Muscle layer of duodenum (tissue), 2 donors: ENCODE data around the gene TMEM187.

Experiments used
- H3K27ac ChIP-seq: one replicate; pipeline ENCODE4 v1.7.0; 2013; ENCODE audit warnings: mild to moderate bottlenecking, low read length
- H3K27me3 ChIP-seq: one replicate; pipeline ENCODE4 v1.7.0; 2013; ENCODE audit warnings: low read depth, mild to moderate bottlenecking, control low read depth, low read length
- H3K36me3 ChIP-seq, 2 donors: one replicate each; pipeline ENCODE4 v1.7.0; 2013; ENCODE audit warnings: low read length in 2 of 2, control low read depth in 1 of 2, mild to moderate bottlenecking in 1 of 2; ENCODE audit not compliant: insufficient read depth in 2 of 2, control insufficient read depth in 1 of 2
- H3K4me1 ChIP-seq, 2 donors: one replicate each; pipeline ENCODE4 v1.7.0; 2013; ENCODE audit warnings: low read length in 2 of 2, mild to moderate bottlenecking in 2 of 2, control low read depth in 1 of 2, moderate library complexity in 1 of 2; ENCODE audit not compliant: insufficient read depth in 2 of 2, control insufficient read depth in 1 of 2
- H3K4me3 ChIP-seq, 2 donors: one replicate each; pipeline ENCODE4 v1.7.0; 2013; ENCODE audit warnings: low read length in 2 of 2, low read depth in 1 of 2, mild to moderate bottlenecking in 1 of 2
- H3K9me3 ChIP-seq, 2 donors: one replicate each; pipeline ENCODE4 v1.7.0; 2013; ENCODE audit warnings: low read length in 2 of 2, control low read depth in 1 of 2, mild to moderate bottlenecking in 1 of 2; ENCODE audit not compliant: control insufficient read depth in 1 of 2
- donor health status: healthy.

The TMEM187 gene

DNA sequence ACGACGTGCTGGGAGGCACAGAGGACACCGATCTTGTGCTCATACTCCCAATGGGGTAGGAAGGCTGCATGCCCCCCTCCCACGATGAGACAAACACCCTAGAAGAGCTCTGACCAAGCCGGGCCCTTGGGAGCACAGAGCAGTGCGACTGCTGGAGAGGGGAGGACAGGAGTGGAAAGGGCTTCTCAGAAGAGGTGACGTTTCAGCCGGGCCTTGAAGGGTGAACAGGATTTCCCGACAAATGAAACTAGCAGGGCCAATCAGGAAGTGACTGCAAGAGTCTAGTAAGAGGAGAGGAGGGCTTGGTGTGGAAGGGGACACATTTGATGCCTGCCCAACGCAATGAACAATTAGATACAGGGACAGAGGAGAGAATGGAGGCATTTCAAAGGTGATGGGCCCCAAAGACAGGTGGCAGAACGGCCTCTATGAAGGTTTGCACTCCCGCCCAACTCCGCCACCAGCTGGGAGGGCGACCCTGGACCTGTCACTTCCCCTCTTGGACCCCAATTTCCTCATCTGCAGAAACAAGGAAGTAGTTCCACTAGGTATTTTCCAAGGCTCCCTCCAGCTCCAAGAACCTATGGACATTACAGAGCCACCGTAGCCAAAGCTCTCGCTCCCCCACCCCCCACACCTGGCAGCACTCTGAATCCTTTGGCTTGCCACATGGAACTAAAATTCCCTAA lies 4.9 kb upstream of the TMEM187 start:
- Histone ChIP-seq H3K27me3 (no peaks in the 10 kb centered on the region), H3K4me3 (peak overlapping the region in 1 of 2 donors; percentile 13), H3K36me3 (peaks cover 0 to 15% of the 10 kb centered on the region in 2 donors), H3K9me3 (no peaks in the 10 kb centered on the region), H3K4me1 (peaks cover 5 to 45% of the 10 kb centered on the region in 2 donors), H3K27ac (peak overlapping the region; percentile 51)

DNA sequence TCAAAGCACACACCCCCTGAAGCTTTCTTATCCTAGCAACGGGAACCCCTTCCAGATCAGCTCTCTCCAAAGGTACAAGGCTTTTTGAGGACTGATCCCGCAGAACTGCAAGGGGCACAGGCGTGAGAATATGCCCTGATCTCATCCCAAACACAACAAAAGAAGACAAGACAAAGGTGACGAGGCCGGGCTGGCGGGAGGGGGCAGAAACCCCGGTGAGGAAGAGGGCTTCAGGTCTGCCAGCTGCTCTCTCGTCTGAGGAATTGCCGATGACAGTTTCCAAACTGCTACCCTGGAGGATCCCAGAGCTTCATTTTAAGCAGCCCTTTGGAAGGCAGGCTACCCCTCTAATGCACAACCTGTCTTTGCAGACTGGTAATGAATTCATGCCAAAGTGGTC lies 4.3 kb upstream of the TMEM187 start:
- Histone ChIP-seq H3K27ac (peak overlapping the region; percentile 51), H3K4me3 (peak overlapping the region in 1 of 2 donors; percentile 76), H3K27me3 (no peaks in the 10 kb centered on the region), H3K4me1 (peaks cover 5 to 45% of the 10 kb centered on the region in 2 donors), H3K36me3 (peaks cover 0 to 11% of the 10 kb centered on the region in 2 donors), H3K9me3 (no peaks in the 10 kb centered on the region)

DNA sequence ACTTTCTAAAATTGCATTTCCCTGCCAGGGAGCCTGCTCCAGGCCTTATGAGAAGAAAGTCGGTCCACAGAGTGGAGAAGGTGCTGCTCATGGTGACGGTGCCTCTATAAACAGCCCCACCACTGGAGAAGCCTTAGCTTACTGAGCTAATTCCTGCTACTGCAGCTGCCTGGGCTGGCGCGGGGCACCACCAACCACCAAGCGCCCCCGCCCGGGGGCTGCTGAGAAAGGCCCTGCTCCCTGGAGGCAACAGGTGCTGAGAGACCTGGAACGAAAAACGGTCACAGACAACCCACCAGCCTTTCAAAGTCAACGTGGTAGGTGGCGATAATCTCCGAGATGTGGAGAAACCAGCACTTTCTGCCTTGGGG lies 3.8 kb upstream of the TMEM187 start:
- H3K27me3 ChIP-seq, result no peaks in the 10 kb centered on the region
- H3K36me3 ChIP-seq, result peaks cover 0 to 6% of the 10 kb centered on the region in 2 donors
- peak overlapping the region; percentile 51 for H3K27ac ChIP-seq
- H3K9me3 ChIP-seq, result no peaks in the 10 kb centered on the region
- peaks cover 5 to 47% of the 10 kb centered on the region in 2 donors for H3K4me1 ChIP-seq
- H3K4me3 ChIP-seq, result peak overlapping the region; percentile 67 to 76

DNA sequence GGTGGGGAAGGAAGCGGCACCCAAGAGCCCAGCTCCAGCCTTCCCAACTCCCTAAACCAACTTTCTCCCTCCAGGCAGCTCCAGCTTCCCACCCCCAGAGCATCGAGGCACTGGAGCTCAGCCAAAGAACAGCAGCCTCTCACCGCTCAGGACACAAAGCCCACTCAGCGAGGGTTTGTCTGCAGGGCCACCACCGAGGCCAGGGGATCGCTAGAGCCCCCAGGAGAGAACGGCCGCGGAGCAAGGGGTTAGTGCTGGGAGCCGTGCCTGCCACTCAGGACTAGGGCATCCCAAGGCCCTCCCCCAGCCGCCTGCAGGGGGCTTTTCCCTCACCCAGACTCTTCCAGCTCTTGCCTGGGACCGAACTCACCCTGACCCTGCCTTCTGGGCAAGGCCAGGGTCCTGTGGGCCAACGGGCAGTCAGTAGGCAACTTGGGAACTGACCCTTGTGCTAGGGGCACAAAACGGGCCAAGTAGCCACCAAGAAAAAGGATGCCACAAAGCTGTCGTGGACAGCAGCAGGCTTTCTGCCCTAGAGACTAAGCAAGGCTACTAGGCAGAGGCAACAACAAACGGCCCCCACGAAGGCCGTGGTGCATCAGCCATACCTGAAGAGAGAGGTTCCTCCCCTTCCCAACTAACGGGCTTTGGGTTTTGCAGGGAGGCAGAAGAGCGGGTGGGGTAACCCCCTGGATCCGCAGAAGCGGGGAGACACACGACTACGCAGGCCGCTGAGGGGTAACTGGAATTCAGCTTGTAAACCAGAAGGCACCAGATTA lies 3.2 kb upstream of the TMEM187 start:
- H3K9me3 ChIP-seq, result no peaks in the 10 kb centered on the region
- peaks cover 0 to 5% of the 10 kb centered on the region in 2 donors for H3K36me3 ChIP-seq
- H3K4me1 ChIP-seq, result peaks cover 10 to 51% of the 10 kb centered on the region in 2 donors
- H3K27ac ChIP-seq, result peak overlapping the region; percentile 51
- H3K27me3 ChIP-seq, result no peaks in the 10 kb centered on the region
- peak overlapping the region; percentile 67 to 76 for H3K4me3 ChIP-seq

DNA sequence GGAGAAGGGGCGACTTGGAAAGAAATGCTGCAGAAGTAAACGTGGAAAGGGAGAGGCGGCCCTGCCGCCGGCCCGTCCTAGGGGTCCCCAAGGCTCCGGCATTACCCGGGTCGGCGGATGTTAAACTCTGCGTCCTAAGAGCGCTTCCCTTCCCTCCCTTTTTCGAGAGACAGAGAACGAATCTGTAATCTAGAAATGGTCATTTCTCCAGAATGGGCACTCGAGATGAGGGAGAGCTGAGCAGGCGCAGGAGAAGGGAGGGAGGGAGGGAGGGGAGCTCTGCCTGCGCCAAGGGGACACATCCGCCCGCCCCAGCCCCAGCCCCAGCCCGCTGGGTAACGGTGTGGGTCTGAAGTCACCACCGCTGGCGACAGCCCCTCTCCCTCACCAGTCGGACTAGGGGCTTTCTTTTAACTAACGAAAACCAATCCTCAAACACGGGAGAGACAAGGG lies 2.6 kb upstream of the TMEM187 start:
- peaks cover 11 to 57% of the 10 kb centered on the region in 2 donors for H3K4me1 ChIP-seq
- H3K27me3 ChIP-seq, result no peaks in the 10 kb centered on the region
- no peak overlapping the region for H3K27ac ChIP-seq
- H3K4me3 ChIP-seq, result peak overlapping the region; percentile 67 to 76
- H3K9me3 ChIP-seq, result no peaks in the 10 kb centered on the region
- peaks cover 0 to 5% of the 10 kb centered on the region in 2 donors for H3K36me3 ChIP-seq

DNA sequence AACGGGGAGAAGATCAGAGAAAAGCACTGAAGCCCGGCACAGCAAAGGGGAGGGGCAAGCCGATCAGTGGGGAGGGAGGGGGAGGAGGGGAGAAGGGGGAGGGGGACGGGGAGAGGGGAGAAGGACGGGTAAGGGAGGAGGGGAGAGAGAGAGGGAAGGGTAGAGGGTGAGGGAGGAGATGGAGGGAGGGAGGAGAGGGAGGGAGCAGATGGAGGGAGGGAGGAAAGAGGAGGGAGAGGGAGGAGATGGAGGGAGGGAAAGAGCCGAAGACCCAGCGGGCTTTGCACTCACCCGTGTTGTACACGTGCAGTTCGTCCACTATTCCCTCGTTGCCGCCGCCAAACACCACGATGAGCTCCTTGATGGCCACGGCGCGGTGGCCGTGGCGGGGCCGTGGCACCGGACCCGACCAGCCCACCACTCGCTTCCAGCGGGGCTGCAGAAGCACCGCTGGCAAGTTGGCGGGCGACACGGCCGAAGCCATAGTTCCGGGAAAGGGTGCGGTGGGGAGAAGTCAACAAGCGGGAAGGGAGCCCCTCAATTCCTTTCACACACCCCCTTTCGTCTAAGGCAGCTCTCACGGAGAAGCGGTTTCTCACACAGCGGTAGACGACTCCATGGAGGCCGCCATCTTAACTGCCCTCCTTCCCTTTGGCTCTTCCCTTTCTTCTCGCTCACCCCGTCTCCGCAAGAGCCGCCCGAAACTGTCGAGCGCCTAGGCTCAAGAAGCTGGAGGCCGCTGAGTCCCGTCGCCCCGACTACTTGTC lies 2.0 kb upstream of the TMEM187 start:
- peaks cover 0 to 5% of the 10 kb centered on the region in 2 donors for H3K36me3 ChIP-seq
- H3K4me3 ChIP-seq, result peak overlapping the region; percentile 67 to 76
- peaks cover 11 to 57% of the 10 kb centered on the region in 2 donors for H3K4me1 ChIP-seq
- H3K27me3 ChIP-seq, result no peaks in the 10 kb centered on the region
- no peaks in the 10 kb centered on the region for H3K9me3 ChIP-seq
- H3K27ac ChIP-seq, result peak overlapping the region; percentile 94

DNA sequence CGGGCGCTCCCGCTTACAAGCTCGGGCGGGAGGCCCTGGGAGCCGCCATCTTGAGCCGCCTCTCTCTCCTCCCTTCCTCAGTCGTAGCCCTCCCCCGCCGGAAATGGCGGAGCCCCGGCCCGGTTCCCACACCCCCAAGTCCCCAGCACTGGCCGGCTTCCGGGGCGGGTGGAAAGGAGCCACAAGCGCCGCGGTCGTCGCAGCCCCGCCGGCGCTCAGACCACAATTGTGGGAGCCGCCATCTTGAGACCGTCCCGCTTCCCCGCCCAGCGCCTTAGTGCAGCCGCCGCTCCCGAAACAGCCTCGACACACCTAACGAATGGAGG lies 1.5 kb upstream of the TMEM187 start:
- Histone ChIP-seq H3K36me3 (peaks cover 0 to 5% of the 10 kb centered on the region in 2 donors), H3K27me3 (no peaks in the 10 kb centered on the region), H3K4me3 (peak overlapping the region; percentile 76 to 80), H3K27ac (peak overlapping the region; percentile 94), H3K4me1 (peaks cover 11 to 51% of the 10 kb centered on the region in 2 donors), H3K9me3 (no peaks in the 10 kb centered on the region)

DNA sequence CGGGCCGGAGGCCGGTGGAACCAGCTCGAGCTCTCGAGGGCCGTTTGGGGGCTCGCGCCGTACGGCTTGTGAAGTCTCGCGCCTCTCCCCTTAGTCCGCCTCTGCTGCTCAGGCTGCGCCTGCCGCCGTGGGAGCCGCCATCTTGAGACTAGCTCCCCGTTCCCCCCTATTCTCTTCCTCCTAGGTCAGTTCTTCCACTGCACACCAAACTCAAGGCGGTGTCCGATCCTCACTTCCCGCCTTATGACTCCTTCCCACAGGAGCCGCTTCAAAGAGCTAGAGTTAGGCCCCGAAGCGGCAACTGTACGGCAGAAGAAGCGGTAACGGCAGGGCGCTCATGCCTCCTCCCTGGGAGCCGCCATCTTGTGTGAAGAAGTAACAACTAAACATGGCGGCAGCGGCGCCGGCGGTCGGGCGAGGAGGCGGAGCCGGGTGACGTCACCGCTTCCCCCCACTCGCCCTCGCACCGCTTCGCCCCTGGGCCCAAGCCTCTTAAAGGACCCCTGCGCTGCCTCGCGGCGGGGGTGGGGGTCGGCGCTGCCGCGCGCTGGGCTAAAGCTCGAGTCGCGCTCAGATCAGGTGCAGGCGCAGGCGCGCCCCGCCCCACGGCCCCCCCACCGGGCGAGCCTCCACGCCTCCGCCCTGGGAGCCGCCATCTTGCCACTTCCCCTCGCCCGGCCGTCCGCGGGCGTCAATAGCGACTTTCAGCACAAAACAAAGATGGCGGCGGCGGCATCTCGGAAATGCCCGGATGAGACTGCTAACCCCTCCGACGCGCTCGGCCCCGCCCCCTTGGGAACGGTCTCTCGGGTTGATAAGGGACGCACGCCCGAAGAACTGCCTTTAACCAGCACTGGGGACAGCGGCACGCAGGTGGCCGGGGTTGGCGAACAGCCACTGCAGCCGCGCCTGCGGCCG lies 845 bp upstream of the TMEM187 start, which contains the start of gene HCFC1:
Gene HCFC1, minus strand, starts transcription at position 369 of the 918 bp plus-strand sequence. CDS start 978 bp downstream, outside the sequence.
- peaks cover 0 to 5% of the 10 kb centered on the region in 2 donors for H3K36me3 ChIP-seq
- peak within 1 kb of the TSS; percentile 95 for H3K27ac ChIP-seq
- peak within 1 kb of the TSS; percentile 76 to 80 for H3K4me3 ChIP-seq
- H3K4me1 ChIP-seq, result peaks cover 11 to 45% of the 10 kb centered on the region in 2 donors
- no peaks in the 10 kb centered on the region for H3K27me3 ChIP-seq
- H3K9me3 ChIP-seq, result no peaks in the 10 kb centered on the region

DNA sequence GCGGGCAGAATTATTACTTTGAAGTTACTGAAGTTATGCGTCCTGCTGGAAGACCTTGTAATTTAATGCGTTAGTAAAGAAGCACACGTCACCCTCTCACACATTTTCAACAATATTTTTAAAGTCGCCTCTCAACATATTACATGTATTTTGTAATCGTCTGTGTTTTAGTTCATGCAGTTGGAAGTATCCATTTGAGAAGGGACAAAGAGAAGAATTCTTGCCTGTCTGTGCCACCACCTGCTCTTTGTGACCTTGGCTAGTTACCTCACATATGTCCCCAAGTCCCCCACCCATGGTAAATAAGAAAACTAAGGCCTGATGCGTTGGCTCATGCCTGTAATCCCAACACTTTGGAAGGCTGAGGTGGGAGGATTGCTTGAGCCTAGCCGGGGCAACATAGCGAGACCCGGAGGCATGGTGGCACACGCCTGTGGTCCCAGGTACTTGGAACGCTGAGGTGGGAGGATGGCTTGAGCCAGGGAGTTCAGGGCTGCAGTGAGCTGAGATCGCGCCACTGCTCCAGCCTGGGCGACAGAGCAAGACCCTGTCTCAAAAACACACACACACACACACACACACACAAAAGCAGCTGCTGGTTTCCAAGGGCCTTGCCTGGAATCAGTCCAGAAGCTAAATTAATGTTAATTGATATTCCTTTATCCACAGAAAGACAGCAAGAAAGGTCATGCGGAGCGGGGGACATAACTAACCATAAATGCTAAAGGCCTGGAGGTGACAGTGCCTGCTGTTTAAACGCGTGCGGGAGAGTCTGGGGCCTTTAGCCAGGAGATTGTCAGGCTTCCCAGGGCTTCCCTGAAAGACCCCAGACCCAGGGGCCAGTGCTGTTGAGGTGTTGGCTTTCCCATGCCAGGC lies 811 bp downstream of the TMEM187 start:
- H3K4me3 ChIP-seq, result peak overlapping the region; percentile 56 to 68
- H3K4me1 ChIP-seq, result peaks cover 7 to 29% of the 10 kb centered on the region in 2 donors
- peaks cover 0 to 5% of the 10 kb centered on the region in 2 donors for H3K36me3 ChIP-seq
- no peaks in the 10 kb centered on the region for H3K27me3 ChIP-seq
- peak overlapping the region; percentile 95 for H3K27ac ChIP-seq
- no peaks in the 10 kb centered on the region for H3K9me3 ChIP-seq
